BE2C (cell line): ENCODE results near the gene SORCS3.

Source experiments
- DNase-seq: peaks from one replicate; pipeline ENCODE4 v3.0.0-alpha.2; 2020
- H3K27me3 ChIP-seq: fragments of 250-450 bp; sonication (Bioruptor Pico); 2 replicates; pipeline ENCODE4 v1.5.1; 2020; ENCODE audit warnings: mild to moderate bottlenecking
- H3K36me3 ChIP-seq: fragments of 250-450 bp; sonication (Bioruptor Pico); 2 replicates; pipeline ENCODE4 v1.5.1; 2020; ENCODE audit warnings: mild to moderate bottlenecking
- H3K4me1 ChIP-seq: fragments of 250-450 bp; sonication (Bioruptor Pico); 2 replicates; pipeline ENCODE4 v1.5.1; 2020
- H3K4me3 ChIP-seq: 2 replicates; pipeline ENCODE4 v1.5.1; 2011; ENCODE audit warnings: low read depth, low read length
- H3K9me3 ChIP-seq: fragments of 250-450 bp; sonication (Bioruptor Pico); 2 replicates; pipeline ENCODE4 v1.5.1; 2020
- TF ChIP-seq, protein P1 (sequence below): IDR thresholded peaks from 2 replicates; pipeline ENCODE4 v1.5.1; 2012; ENCODE audit warnings: mild to moderate bottlenecking, low read depth, low read length

Gene SORCS3

GRCh38 chr10:104941662-104942061, 300.6 kb downstream of the SORCS3 start:
- no peaks in the 10 kb centered on the region for H3K36me3 ChIP-seq
- no peaks in the 10 kb centered on the region for H3K4me1 ChIP-seq
- DNase-seq, result no peak
- no peaks in the 10 kb centered on the region for H3K9me3 ChIP-seq
- TF ChIP-seq, protein P1, sequence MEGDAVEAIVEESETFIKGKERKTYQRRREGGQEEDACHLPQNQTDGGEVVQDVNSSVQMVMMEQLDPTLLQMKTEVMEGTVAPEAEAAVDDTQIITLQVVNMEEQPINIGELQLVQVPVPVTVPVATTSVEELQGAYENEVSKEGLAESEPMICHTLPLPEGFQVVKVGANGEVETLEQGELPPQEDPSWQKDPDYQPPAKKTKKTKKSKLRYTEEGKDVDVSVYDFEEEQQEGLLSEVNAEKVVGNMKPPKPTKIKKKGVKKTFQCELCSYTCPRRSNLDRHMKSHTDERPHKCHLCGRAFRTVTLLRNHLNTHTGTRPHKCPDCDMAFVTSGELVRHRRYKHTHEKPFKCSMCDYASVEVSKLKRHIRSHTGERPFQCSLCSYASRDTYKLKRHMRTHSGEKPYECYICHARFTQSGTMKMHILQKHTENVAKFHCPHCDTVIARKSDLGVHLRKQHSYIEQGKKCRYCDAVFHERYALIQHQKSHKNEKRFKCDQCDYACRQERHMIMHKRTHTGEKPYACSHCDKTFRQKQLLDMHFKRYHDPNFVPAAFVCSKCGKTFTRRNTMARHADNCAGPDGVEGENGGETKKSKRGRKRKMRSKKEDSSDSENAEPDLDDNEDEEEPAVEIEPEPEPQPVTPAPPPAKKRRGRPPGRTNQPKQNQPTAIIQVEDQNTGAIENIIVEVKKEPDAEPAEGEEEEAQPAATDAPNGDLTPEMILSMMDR, result no peak
- H3K4me3 ChIP-seq, result no peak overlapping the region
- H3K27me3 ChIP-seq, result no peaks in the 10 kb centered on the region

DNA sequence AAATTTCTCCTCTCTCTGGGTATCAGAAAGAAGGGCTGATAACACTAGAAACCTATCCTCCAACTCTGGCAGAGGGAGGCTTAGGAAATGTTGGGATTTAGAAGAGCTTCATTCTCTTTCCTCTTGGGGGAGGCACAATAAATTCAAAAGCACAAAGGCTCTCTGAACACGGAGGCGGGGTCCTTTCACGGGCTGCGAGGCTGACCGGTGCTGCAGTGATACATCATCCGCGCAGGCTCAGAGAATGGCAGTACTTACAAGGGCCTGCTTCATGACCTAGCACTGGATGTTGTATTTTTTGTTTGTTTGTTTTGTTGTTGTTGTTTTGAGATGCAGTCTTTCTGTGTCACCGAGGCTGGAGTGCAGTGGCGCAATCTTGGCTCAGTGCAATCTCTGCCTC, 306.2 kb downstream of the SORCS3 start:
- TF ChIP-seq, protein P1, result no peak
- DNase-seq, result no peak
- no peaks in the 10 kb centered on the region for H3K4me1 ChIP-seq
- no peaks in the 10 kb centered on the region for H3K9me3 ChIP-seq
- H3K36me3 ChIP-seq, result no peaks in the 10 kb centered on the region
- no peak overlapping the region for H3K4me3 ChIP-seq
- H3K27me3 ChIP-seq, result no peaks in the 10 kb centered on the region

DNA sequence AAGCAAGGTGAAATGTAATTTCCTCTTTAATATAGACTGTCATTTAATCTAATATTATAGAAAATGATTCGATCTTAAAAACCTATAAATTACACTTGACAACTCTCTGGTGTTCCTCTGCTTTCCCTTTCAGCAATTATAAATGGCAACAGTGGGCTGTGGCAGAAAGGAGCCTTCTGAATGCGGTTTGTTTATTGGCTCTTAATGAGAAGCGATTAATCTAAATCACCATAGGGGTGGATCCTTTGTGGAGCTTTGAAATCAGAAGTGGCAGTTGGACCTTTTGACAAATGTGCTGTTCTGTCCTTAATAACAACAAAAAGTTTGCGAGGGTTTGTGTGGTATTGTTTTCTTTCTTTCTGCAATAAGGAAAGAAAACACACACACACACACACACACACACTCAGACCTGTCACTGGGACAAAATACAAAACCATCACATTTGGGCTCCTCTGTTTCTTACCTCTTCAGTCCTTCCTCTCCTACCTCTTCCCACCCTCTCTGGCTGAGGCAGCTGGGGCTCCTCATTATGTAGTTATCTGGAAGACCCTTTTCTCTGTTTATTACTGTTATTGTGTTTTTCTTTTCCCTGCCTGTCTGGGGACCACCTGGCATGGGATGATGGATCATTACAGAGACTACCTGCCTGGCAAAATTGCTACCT, 316.2 kb downstream of the SORCS3 start:
- Histone ChIP-seq H3K9me3 (no peaks in the 10 kb centered on the region; the same call in 1 of the 2 replicates), H3K36me3 (no peaks in the 10 kb centered on the region), H3K27me3 (no peaks in the 10 kb centered on the region), H3K4me3 (no peak overlapping the region), H3K4me1 (no peaks in the 10 kb centered on the region)
- TF ChIP-seq, protein P1, result no peak
- no peak for DNase-seq

DNA sequence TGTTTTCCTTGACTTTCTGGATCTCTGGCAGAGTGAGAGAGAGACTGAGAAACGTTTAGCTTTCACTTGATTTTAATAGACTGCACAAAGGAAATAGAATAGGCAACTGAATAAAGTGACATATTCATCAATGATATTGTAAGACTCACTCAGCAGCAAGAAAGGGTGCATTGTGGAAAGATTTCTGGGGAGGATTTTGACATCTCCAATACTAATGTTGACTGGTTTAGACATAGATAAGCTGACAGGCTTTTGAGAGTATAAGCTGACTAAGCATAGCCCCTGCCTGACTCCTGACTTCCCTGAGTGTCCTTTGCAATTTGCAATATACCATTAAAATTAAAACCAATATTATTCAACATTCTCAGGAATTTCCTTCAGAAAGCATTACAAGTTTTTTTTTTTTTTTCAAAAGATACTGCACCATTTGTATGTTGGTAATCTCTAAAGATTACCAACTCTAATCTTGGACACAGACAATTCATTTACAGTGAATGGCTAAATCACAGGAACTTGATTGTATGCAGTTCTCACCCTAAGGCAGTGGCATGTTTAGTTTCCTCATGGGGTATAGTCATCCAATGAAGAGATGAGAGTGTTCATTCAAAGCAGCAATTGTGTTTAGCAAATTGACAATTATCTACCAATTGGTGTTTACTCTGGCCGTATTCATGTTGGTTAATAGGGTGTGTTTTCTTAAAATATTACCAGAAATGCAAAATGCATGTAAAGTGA, 325.6 kb downstream of the SORCS3 start:
- TF ChIP-seq, protein P1, result no peak
- DNase-seq, result no peak
- Histone ChIP-seq H3K4me3 (no peak overlapping the region), H3K27me3 (no peaks in the 10 kb centered on the region), H3K9me3 (no peaks in the 10 kb centered on the region), H3K36me3 (no peaks in the 10 kb centered on the region), H3K4me1 (no peaks in the 10 kb centered on the region)

DNA sequence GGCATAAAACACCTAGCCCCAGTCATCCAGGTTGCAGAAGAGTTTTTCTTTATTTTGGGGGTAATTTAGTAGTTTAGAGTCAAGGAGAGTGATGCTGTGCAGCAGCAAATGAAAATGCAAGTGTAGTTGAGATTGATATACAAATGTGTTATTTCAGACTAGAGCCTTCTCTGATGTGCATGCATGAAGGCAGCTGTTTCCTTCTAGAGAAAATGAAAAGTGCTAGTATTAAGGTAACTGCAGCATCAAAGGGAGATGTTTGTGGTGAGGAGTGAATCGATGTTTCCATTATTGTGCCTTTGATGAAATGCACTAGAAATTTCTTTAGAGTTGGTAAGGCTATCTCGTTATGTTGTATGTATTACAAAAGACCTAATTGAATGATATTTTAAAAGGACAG, 339.3 kb downstream of the SORCS3 start:
- H3K36me3 ChIP-seq, result no peaks in the 10 kb centered on the region
- no peaks in the 10 kb centered on the region for H3K4me1 ChIP-seq
- no peak for DNase-seq
- no peaks in the 10 kb centered on the region for H3K27me3 ChIP-seq
- H3K9me3 ChIP-seq, result no peaks in the 10 kb centered on the region
- no peak overlapping the region for H3K4me3 ChIP-seq
- TF ChIP-seq, protein P1, result no peak

DNA sequence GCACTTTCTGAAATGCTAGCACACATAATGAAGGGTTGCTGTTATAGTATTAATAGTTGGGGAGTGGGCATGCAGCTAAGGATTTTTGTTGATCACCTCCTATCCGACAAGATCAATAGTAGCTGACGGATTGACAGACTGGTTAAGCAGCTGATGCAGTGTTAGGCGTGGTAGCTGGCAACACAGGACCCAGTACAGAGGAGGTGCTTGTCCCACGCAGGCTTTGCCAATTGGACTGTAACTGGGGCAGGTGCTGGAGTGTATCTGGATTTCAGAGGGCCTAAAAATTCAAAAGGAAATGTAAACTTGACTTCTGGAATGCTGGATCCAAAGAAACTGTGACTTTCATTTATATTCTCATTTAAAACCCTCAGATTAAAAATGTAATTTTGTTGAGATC, 340.9 kb downstream of the SORCS3 start:
- TF ChIP-seq, protein P1, result no peak
- H3K36me3 ChIP-seq, result no peaks in the 10 kb centered on the region

More for the DNA sequence above, 340.9 kb downstream of the SORCS3 start:
- Histone ChIP-seq H3K9me3 (no peaks in the 10 kb centered on the region), H3K4me1 (no peaks in the 10 kb centered on the region), H3K27me3 (no peaks in the 10 kb centered on the region), H3K4me3 (no peak overlapping the region)
- no peak for DNase-seq
